Measurements from ENCODE around the gene PAN3.

PAN3 gene

DNA sequence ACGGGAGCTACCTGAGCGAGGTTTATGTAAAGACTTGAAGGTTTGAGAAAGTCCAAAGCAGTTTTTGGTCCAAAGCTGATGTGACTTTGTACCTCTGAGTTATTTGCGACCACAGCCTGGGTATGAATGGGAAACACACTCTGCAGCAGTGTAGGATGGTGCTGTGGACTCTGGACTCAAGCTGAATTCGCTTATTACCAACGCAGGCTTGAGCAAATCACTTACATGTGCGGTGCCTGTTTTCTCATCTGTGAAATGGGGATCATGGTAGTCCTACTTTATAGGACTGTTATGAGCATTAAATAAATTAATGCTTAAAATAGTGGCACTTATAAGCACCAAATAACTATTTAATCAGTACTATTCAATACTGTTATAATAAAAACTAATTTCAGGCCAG is 176.5 kb downstream of the PAN3 start:
- DNase-seq: no peak

- no peak for DNase-seq
Observed at GRCh38 chr13:28316129-28316528, 177.8 kb downstream of the PAN3 start.

DNA sequence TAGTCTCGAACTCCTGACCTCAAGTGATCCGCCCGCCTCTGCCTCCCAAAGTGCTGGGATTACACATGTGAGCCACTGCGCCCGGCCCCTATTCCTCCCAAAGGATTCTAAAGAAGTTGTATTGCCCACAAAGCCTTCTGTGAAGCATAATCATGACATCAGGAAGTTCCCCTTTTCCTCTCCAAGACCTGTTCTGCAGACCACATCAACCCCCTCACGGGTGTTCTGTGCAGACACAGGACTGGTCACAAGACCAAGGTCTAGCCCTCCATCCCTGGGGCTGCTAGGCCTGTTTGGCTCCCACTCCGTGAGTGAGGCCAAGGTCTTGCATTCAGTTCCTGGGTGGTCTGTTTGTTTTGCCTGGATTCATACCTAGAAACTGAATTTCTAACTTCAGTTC is 178.5 kb downstream of the PAN3 start:
- DNase-seq: no peak

DNA sequence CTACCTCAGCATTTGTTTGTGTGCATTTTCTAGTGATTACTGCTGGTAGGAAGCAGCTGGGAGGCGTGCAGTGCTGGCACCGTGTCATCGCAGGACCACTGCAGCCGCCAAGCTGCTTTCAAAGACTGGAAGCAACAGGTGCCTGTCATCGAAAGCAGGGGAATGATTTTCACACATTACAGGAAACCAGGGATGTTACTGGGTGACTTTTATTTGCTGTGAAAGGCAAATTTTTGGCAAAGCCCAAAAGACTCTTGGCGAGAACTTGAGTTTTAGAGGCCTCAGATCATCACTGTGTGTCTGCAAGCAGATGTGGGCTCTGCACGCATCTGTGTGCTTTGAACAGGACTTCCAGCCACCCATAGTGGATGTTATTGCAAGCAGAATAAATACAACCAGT is 180.2 kb downstream of the PAN3 start:
- DNase-seq: no peak

DNA sequence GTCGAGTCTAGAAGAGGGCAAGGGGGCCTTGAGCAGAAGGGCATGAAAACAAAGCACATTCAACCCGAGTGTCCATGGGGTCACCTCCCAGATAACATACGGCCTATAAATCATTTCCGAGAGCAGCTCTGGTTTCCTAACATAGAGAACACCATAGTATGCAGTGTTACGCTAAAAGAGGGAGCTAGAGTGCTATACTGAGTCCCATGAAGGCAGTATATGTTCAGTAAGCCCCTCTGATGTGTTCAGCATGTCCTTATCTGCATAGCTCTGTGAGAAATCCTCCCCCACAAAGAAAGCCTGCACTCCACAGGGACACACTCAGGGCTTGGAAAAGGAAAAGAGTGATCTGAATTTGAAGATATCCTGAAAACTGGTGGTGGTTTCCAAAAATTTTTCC is 181.2 kb downstream of the PAN3 start:
- no peak for DNase-seq

- no peak for DNase-seq
Observed at GRCh38 chr13:28320209-28320608, 181.9 kb downstream of the PAN3 start.

DNA sequence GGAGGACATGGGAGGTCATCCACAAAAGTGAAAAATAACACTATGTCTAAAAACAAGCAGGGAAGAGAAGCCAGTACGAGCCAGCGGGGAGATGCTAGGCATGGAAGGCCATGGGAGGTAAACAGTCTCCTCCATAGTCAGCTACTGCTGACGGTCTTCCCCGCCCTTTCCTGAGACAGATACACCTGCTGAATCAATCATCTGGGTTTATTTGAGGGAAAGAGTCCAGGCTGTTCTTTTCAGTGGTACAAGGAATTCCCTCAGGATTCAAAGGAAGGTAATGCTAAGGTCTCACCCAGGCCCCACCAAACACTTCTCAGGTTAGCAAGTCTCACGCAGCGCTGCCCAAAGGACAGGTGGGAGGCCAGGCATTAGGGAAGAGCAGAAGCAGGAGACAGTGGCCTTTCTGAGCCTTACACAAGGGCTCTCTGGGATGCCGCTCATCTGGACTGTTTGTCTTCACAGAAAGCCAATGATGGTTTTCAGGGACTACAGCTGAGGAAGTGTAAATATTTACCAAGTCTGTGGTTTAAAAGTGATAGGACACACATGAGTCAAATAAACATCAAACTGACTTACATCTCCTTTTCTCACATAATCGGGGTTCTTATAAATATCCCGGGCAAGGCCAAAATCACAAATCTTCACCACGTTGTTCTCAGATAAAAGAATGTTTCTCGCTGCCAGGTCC is 182.7 kb downstream of the PAN3 start:
- no peak for DNase-seq

DNA sequence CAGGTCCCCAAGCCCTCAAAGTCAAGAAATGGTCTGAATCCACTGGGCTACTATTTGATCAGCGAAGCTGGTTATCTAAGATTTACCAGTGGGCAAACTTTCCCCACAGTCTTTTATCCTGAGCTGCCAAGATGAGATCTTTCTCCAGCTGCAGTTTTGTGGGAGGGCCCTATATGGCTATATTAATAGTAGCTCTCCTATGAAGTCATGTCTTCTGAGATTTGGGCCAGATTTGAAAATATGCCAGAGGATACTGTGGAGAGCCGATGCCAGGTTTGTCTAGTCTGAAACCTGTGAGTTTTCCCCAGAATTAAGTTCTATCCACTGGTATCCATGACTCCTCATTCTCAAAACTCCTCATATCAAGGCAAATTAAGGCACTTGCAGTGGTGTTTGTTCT is 183.4 kb downstream of the PAN3 start:
- DNase-seq: no peak

DNA sequence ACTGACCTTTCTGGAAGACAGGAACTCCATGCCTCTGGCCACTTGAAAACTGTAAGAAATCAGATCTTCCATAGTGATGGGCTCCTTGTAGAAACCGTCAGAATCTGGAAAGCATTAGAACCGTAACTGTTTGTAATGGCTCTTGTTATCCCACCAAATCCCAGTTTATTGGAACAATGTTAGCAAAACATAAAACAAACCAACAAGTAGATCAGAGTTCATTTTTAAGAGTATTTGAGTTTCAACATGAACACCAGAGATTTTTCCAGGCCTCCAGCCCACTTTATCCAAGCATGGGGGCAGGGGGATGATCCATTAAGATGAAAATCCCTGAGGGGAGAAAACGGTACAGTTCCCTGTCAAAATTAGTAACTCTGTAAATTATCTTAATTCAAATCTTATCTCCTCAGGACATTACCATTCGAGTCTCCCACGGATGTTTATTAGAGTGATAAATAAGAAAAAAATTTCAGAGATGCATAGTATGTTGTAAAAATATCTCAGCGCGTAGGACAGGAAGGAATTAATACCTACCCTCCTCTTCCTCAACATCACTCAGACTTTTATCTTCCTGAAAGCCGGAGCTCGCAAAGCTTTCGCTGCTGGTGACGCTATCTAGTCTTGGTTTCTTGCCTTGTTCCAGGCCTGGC is 184.0 kb downstream of the PAN3 start:
- no peak for DNase-seq

DNA sequence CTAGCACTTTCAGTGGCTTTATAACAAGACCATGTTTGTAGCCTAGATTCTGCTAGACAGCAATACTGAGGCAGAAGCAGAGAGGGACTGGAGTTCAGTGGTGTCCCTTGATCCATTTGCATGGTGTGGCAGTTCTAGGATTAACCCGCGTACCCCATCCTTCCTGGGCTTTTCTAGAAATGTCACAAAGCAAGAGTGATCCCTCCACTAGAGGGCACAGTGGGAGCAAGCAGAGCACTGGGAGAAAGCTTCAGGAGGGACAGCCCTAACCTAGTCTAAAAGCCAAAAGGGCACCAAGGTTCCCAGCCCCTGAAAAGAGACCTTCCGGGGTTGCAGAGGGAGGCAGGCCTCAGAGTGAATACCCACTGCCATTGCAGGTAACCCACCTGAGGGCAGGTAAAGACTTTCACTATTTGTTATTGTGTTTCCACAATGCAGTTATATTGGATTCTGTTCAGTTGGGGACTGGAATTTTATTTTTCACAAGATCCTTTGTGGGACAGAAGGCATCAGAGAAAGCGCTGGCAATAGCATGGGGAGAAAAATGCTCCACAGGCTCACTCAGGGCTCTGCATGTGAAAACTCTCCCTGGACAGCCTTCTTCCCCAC is 185.9 kb downstream of the PAN3 start:
- DNase-seq: peak; percentile 67

GRCh38 chr13:28325022-28325421 is 186.7 kb downstream of the PAN3 start:
- no peak for DNase-seq

DNA sequence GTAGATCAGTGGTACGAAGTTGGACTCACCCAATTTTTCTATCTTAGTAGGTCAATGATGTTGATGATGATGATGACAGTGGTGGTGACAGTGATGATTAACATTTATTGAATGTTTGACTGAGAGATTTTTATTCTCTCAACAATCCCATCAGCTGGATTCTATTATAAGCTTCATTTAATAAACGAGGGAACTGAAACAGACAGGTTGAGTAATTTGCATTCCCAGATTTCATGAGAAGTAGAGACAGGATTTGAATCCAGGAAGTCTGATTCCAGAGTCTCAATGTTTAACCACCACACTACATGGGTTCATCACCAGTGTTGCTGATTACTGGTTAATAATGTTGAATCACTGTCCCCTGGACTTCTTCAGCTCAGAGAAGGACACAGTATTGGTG is 187.7 kb downstream of the PAN3 start:
- DNase-seq: no peak

DNA sequence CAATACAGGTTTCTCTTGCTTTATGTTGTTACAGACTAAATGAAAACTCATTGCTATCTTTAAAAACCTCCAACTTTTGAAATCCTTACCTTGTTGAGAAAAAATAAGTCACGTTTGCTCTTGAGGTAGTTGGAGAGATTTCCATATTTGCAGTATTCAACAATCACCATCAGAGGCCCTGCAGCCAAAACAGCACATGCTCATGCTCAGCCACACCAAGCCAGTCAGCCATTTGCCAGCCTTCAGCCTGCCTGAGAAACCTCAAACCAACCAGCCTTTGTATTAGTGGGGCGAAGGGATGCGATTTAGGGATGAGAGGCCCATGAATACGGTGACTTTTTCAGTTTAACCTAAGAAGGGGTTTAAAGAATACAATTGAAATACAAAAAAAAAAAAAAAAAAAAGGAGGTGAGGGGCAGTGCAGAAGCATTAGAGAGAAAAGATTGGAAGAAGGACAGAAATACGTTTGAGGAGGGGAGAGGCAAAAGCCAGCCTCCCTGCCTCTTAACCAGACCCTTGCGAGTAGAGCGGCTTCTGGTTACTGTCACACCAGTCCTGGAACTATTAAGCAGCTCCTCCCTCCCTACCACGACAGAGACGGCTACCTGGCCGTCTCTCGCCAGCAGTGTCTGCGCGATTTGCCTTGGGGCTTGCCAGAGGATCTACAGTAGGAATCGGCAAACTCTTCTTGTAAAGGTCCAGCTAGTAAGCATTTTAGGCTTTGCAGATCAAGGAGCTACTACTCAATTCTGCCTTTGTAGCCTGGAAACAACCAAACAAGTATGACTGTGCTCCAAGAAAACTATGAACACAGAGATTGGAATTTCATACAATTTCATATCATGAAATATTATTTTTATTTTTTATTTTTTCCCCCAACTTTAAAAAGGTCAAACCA is 189.3 kb downstream of the PAN3 start:
- no peak for DNase-seq

DNA sequence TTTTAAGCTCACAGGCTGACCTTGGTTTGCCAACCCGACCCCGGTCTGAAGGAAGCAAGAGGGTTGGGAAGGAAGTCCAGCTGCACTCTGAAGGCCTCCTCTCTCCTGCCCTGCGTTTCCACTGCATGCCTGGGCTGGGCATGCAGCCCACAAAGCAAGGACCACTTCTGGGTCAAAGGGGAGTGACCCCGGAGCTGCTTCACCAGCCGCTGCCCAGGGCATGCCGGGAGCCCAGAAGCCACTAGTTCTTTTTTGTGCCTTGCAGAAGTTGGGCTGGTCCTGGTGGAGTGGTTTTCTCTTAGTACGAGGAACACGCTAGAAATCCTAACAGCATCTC is 189.9 kb downstream of the PAN3 start:
- DNase-seq: no peak

GRCh38 chr13:28329395-28330158 is 191.2 kb downstream of the PAN3 start:
- no peak for DNase-seq

GRCh38 chr13:28333204-28333881 is 195.0 kb downstream of the PAN3 start:
- no peak for DNase-seq

DNA sequence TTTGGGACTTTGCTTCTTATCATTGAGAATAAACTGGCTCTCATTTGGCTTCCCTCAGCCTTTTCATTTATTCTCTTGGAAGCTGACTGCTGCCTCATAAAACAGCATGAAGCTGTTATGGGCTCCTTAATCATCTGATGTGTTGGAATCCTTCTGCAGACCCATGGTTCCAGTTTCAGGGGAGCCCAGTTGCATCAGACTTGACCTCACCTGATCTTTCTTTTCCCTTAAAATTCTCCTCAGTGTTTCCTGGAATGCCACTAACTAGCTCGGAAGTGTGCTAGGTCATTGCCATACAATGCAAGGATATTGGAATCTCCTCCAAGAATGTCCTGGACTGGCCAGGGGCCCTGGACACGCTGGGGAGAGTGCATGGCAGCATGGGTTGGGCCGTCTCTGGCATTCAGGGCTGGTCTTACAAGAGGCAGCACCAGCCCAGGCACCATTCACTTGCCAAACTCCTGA is 197.9 kb downstream of the PAN3 start:
- DNase-seq: no peak

GRCh38 chr13:28337166-28338005 is 199.0 kb downstream of the PAN3 start:
- no peak for DNase-seq

GRCh38 chr13:28338006-28338574 is 199.7 kb downstream of the PAN3 start:
- no peak for DNase-seq

DNA sequence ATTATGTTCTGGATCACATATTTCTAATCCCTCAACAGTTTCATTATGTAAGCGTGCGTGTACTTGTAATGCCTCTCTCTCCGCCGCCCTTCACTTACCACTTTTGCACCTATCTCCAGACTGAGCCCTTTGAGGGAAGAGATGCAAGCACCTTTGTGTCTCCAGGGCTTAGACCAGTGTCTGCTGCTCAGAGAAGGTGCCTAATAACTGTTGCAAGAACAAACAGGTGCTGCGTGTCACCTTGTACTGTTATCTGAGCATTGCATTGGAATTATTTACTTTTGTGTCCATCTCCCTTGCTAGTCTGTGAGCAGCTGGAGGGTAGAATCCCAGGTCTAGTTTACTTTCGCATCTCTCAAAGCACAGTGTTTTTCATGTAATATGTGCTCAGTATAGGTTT is 200.4 kb downstream of the PAN3 start:
- DNase-seq: no peak

- DNase-seq: no peak
Observed at GRCh38 chr13:28339419-28339818, 201.1 kb downstream of the PAN3 start.
